ENCODE results near the gene ADCY9. TPM values are rescaled to one million over a fixed set of nuclear protein-coding genes. Genes with fewer than 3 reads are reported as not detected.

ADCY9 gene
- total RNA-seq, 4 donors from 2014 or later, result 13.1 to 25.1 (median 18.5) TPM

DNA sequence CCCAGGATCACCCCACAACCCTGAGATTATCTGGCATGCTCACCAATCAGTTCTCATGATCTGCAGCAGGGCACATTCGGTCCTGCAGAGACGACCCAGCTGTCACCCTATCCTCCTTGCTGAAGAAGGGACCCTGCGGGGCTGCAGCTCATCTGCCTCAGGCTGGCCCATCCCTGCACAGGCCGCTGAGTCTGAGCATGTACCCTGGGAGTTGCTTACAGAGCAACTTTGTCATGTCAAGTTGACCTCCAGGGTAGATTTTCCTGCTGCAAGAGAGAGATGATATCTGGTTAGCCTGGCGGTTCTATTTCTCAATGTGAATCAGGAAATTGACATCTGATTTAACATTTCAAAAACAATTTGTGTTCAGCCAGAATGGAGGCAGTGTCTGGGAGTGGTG is 36.0 kb upstream of the ADCY9 start:
- H3K4me3 ChIP-seq (ENCODE audit: low read depth, poor library complexity, severe bottlenecking), result no peak overlapping the region
- 54 to 60% methylated on average over 5 of the region's 5 CpGs for WGBS, 2 donors
- DNase-seq (ENCODE audit: low spot score in 2 of 2), result no peak
- TF ChIP-seq, protein P1, sequence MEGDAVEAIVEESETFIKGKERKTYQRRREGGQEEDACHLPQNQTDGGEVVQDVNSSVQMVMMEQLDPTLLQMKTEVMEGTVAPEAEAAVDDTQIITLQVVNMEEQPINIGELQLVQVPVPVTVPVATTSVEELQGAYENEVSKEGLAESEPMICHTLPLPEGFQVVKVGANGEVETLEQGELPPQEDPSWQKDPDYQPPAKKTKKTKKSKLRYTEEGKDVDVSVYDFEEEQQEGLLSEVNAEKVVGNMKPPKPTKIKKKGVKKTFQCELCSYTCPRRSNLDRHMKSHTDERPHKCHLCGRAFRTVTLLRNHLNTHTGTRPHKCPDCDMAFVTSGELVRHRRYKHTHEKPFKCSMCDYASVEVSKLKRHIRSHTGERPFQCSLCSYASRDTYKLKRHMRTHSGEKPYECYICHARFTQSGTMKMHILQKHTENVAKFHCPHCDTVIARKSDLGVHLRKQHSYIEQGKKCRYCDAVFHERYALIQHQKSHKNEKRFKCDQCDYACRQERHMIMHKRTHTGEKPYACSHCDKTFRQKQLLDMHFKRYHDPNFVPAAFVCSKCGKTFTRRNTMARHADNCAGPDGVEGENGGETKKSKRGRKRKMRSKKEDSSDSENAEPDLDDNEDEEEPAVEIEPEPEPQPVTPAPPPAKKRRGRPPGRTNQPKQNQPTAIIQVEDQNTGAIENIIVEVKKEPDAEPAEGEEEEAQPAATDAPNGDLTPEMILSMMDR (IDR thresholded peaks at IDR 0.05), result no peak
- TF ChIP-seq POLR2A (IDR thresholded peaks at IDR 0.05), result no peak
- intact Hi-C loops (cut with DNase I; ENCODE audit: low total_unique reads), result no loop called here

DNA sequence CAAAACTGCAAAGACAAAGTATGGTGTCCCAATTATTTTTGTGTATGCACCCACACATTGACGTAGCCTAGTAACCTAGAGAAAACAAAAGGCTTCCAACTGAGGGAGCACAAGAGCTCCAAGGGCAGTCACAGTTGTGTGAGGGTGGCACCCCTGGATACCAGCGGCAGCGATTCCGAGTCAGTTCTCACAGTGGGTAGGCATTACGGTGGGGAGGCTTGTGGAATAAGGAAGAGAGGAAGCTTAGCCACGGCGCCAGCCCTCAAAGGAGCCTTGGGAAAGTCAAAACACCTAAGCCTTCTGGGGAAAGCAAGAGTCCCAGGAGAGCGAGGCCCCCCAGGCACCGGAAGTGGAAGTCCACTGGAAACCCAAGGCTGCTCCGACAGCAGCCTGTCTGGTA is 31.0 kb upstream of the ADCY9 start:
- intact Hi-C loops (cut with DNase I; ENCODE audit: low total_unique reads), result no loop called here
- H3K4me3 ChIP-seq (ENCODE audit: low read depth, poor library complexity, severe bottlenecking), result no peak overlapping the region
- DNase-seq (ENCODE audit: low spot score in 2 of 2), result no peak
- TF ChIP-seq, protein P1 (IDR thresholded peaks at IDR 0.05), result no peak
- WGBS, 2 donors, result 86 to 94% methylated on average over 10 of the region's 10 CpGs

- WGBS, 2 donors, result 22 to 29% methylated on average over 5 of the region's 5 CpGs
- no peak overlapping the region for H3K4me3 ChIP-seq (ENCODE audit: low read depth, poor library complexity, severe bottlenecking)
- DNase-seq (ENCODE audit: low spot score in 2 of 2), result peak in 1 of 2 donors; percentile 29
- TF ChIP-seq, protein P1 (IDR thresholded peaks at IDR 0.05), result no peak
- no peak for TF ChIP-seq POLR2A (IDR thresholded peaks at IDR 0.05)
- intact Hi-C loops (cut with DNase I; ENCODE audit: low total_unique reads), result no loop called here
Measured at GRCh38 chr16:4142268-4142667, 26.0 kb upstream of the ADCY9 start.

DNA sequence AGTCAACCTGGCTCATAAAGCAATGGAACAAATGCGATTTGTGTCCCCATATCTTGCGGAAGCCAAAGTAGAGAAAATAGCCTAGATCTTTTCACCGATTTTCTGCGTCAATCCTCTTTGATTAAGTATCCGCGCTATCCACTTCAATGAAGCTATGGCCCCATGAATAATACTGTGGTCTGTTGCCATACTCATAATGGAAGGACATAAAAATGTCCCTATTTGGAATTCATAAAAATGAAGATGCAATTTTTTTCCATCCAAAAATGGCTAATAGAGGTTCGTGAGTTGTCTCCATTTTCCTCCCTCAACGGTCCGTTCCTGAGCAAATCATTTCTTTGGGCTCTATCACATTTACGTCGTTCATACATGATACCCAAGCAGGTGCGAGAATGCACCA is 25.4 kb upstream of the ADCY9 start:
- no peak for TF ChIP-seq POLR2A (IDR thresholded peaks at IDR 0.05)
- TF ChIP-seq, protein P1 (IDR thresholded peaks at IDR 0.05), result no peak
- intact Hi-C loops (cut with DNase I; ENCODE audit: low total_unique reads), result no loop called here
- H3K4me3 ChIP-seq (ENCODE audit: low read depth, poor library complexity, severe bottlenecking), result no peak overlapping the region
- WGBS, 2 donors, result 95 to 97% methylated on average over 12 of the region's 12 CpGs
- no peak for DNase-seq (ENCODE audit: low spot score in 2 of 2)

- intact Hi-C loops (cut with DNase I; ENCODE audit: low total_unique reads), result no loop called here
- H3K4me3 ChIP-seq (ENCODE audit: low read depth, poor library complexity, severe bottlenecking), result no peak overlapping the region
- peak in 1 of 2 donors; percentile 27 for DNase-seq (ENCODE audit: low spot score in 2 of 2)
- TF ChIP-seq, protein P1 (IDR thresholded peaks at IDR 0.05), result no peak
- TF ChIP-seq POLR2A (IDR thresholded peaks at IDR 0.05), result no peak
- WGBS, 2 donors, result 48 to 58% methylated on average over 3 of the region's 3 CpGs
Measured at GRCh38 chr16:4140652-4141051, 24.4 kb upstream of the ADCY9 start.

DNA sequence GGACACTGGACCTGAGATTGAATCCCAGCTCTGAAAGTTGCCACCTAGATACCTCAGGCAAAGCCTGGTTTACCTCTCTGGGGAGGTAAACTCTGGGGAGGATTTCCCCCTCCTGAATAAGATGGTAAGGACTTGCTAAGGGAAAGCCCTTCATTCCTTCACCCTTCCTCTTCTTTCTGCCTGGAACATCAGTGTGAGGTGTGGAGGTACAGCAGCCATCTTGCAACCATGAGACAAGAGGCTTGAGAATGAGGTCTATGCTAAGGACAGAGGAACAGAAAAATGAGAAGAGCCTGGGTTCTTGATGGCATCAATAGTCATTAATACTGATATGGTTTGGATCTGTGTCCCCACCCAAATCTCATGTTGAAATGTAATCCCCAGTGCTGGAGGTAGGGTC is 23.7 kb upstream of the ADCY9 start:
- intact Hi-C loops (cut with DNase I; ENCODE audit: low total_unique reads), result no loop called here
- TF ChIP-seq POLR2A (IDR thresholded peaks at IDR 0.05), result no peak
- TF ChIP-seq, protein P1 (IDR thresholded peaks at IDR 0.05), result no peak
- no peak for DNase-seq (ENCODE audit: low spot score in 2 of 2)
- no peak overlapping the region for H3K4me3 ChIP-seq (ENCODE audit: low read depth, poor library complexity, severe bottlenecking)

Measured in lower leg skin (tissue), 4 donors.